Skeletal muscle tissue (tissue), 4 donors: ENCODE measurements around the gene DCAF7. TPM values are rescaled to one million over a fixed set of nuclear protein-coding genes. Genes with fewer than 3 reads are reported as not detected.

Experiments used
- H3K27ac ChIP-seq: one replicate; pipeline ENCODE4 v1.7.0; 2013; ENCODE audit warnings: mild to moderate bottlenecking, low read depth, low read length, inconsistent platforms
- H3K27me3 ChIP-seq, 3 donors: one replicate each; pipeline ENCODE4 v1.7.0; 2013; ENCODE audit warnings: low read length in 3 of 3; ENCODE audit not compliant: control insufficient read depth in 3 of 3, insufficient read depth in 3 of 3
- H3K36me3 ChIP-seq, 3 donors: one replicate each; pipeline ENCODE4 v1.7.0; 2013; ENCODE audit warnings: low read length in 3 of 3; ENCODE audit not compliant: control insufficient read depth in 3 of 3, insufficient read depth in 3 of 3
- H3K4me1 ChIP-seq, 3 donors: one replicate each; pipeline ENCODE4 v1.7.0; 2013; ENCODE audit warnings: low read length in 3 of 3, mild to moderate bottlenecking in 3 of 3; ENCODE audit not compliant: control insufficient read depth in 3 of 3, insufficient read depth in 3 of 3
- H3K4me3 ChIP-seq, 3 donors: one replicate each; pipeline ENCODE4 v1.7.0; 2013; ENCODE audit warnings: low read length in 3 of 3
- H3K9ac ChIP-seq, 3 donors: one replicate each; pipeline ENCODE4 v1.7.0; 2013; ENCODE audit warnings: low read length in 3 of 3, mild to moderate bottlenecking in 3 of 3, moderate library complexity in 2 of 3, low read depth in 1 of 3
- H3K9me3 ChIP-seq, 3 donors: one replicate each; pipeline ENCODE4 v1.7.0; 2013; ENCODE audit warnings: low read length in 3 of 3; ENCODE audit not compliant: control insufficient read depth in 3 of 3
- total RNA-seq: library from RNA; depleted of rRNA; stranded (reverse); fragments of >200 nt; gene quantifications from one replicate; pipeline ENCODE4 v1.2.3, GENCODE V29; 2014
- donor health status: Osteomylitis.

Gene DCAF7
- 13.6 TPM for total RNA-seq

GRCh38 chr17:63549946-63550816 lies at the start of gene DCAF7:
Gene DCAF7, plus strand, starts transcription at chr17:63550477. Its CDS starts 201 bp downstream, at chr17:63550678.
- no peaks in the 10 kb centered on the region for H3K36me3 ChIP-seq
- H3K9ac ChIP-seq, result peak within 1 kb of the TSS; percentile 86 to 98 (median 97)
- H3K27me3 ChIP-seq, result no peaks in the 10 kb centered on the region
- peaks cover 22 to 35% (median 28%) of the 10 kb centered on the region in 3 donors for H3K4me1 ChIP-seq
- peak within 1 kb of the TSS; percentile 84 to 97 (median 85) for H3K4me3 ChIP-seq
- H3K9me3 ChIP-seq, result no peaks in the 10 kb centered on the region
- peak within 1 kb of the TSS; percentile 90 for H3K27ac ChIP-seq

- Histone ChIP-seq H3K9ac (no peak overlapping the region), H3K4me1 (no peaks in the 10 kb centered on the region), H3K9me3 (no peaks in the 10 kb centered on the region), H3K36me3 (peaks cover 0 to 3% (median 0%) of the 10 kb centered on the region in 3 donors), H3K27ac (no peak overlapping the region), H3K27me3 (peaks cover 14 to 17% (median 15%) of the 10 kb centered on the region in 3 donors), H3K4me3 (no peak overlapping the region)
Observed at GRCh38 chr17:63500543-63501390, 49.5 kb upstream of the DCAF7 start.

GRCh38 chr17:63503341-63503705 lies 47.0 kb upstream of the DCAF7 start:
- no peaks in the 10 kb centered on the region for H3K9me3 ChIP-seq
- no peak overlapping the region for H3K9ac ChIP-seq
- H3K27ac ChIP-seq, result no peak overlapping the region
- H3K27me3 ChIP-seq, result peaks cover 24 to 33% (median 28%) of the 10 kb centered on the region in 3 donors
- no peak overlapping the region for H3K4me3 ChIP-seq
- no peaks in the 10 kb centered on the region for H3K4me1 ChIP-seq
- H3K36me3 ChIP-seq, result no peaks in the 10 kb centered on the region

GRCh38 chr17:63504261-63504660 lies 46.0 kb upstream of the DCAF7 start:
- H3K9ac ChIP-seq, result no peak overlapping the region
- H3K36me3 ChIP-seq, result no peaks in the 10 kb centered on the region
- peaks cover 24 to 39% (median 28%) of the 10 kb centered on the region in 3 donors for H3K27me3 ChIP-seq
- no peaks in the 10 kb centered on the region for H3K4me1 ChIP-seq
- no peak overlapping the region for H3K4me3 ChIP-seq
- no peak overlapping the region for H3K27ac ChIP-seq
- H3K9me3 ChIP-seq, result no peaks in the 10 kb centered on the region

GRCh38 chr17:63505341-63505740 lies 44.9 kb upstream of the DCAF7 start:
- Histone ChIP-seq H3K9ac (no peak overlapping the region), H3K27ac (no peak overlapping the region), H3K4me3 (no peak overlapping the region), H3K4me1 (no peaks in the 10 kb centered on the region), H3K36me3 (no peaks in the 10 kb centered on the region), H3K9me3 (no peaks in the 10 kb centered on the region), H3K27me3 (peaks cover 24 to 39% (median 28%) of the 10 kb centered on the region in 3 donors)

- H3K36me3 ChIP-seq, result no peaks in the 10 kb centered on the region
- peaks cover 15 to 35% (median 21%) of the 10 kb centered on the region in 3 donors for H3K27me3 ChIP-seq
- H3K4me1 ChIP-seq, result no peaks in the 10 kb centered on the region
- H3K4me3 ChIP-seq, result no peak overlapping the region
- H3K9me3 ChIP-seq, result no peaks in the 10 kb centered on the region
- no peak overlapping the region for H3K27ac ChIP-seq
- H3K9ac ChIP-seq, result no peak overlapping the region
Observed at GRCh38 chr17:63506627-63507026, 43.6 kb upstream of the DCAF7 start.

GRCh38 chr17:63511331-63511730 lies 38.9 kb upstream of the DCAF7 start:
- no peaks in the 10 kb centered on the region for H3K36me3 ChIP-seq
- no peak overlapping the region for H3K9ac ChIP-seq
- H3K27me3 ChIP-seq, result peaks cover 8 to 18% (median 11%) of the 10 kb centered on the region in 3 donors
- no peaks in the 10 kb centered on the region for H3K4me1 ChIP-seq
- H3K9me3 ChIP-seq, result no peaks in the 10 kb centered on the region
- no peak overlapping the region for H3K4me3 ChIP-seq
- no peak overlapping the region for H3K27ac ChIP-seq

GRCh38 chr17:63512388-63512787 lies 37.9 kb upstream of the DCAF7 start:
- Histone ChIP-seq H3K36me3 (no peaks in the 10 kb centered on the region), H3K4me1 (no peaks in the 10 kb centered on the region), H3K9ac (no peak overlapping the region), H3K27ac (no peak overlapping the region), H3K27me3 (peaks cover 5 to 9% (median 7%) of the 10 kb centered on the region in 3 donors), H3K4me3 (no peak overlapping the region), H3K9me3 (no peaks in the 10 kb centered on the region)

- peaks cover 0 to 9% (median 8%) of the 10 kb centered on the region in 3 donors for H3K27me3 ChIP-seq
- no peaks in the 10 kb centered on the region for H3K4me1 ChIP-seq
- no peak overlapping the region for H3K27ac ChIP-seq
- no peak overlapping the region for H3K9ac ChIP-seq
- no peaks in the 10 kb centered on the region for H3K36me3 ChIP-seq
- no peak overlapping the region for H3K4me3 ChIP-seq
- H3K9me3 ChIP-seq, result no peaks in the 10 kb centered on the region
Observed at GRCh38 chr17:63512896-63513644, 37.2 kb upstream of the DCAF7 start.
